GM23338 (cell line): ENCODE results near the gene DYNC1LI2.

ENCODE experiments used
- EZH2phosphoT487 ChIP-seq: fragments of 200-600 bp; sonication (generic); IDR thresholded peaks from one replicate; pipeline ENCODE4 v1.8.1; 2018; ENCODE audit warnings: antibody characterized with exemption; ENCODE audit not compliant: unreplicated experiment
- ZNF331 ChIP-seq: fragments of 250-450 bp; sonication (Bioruptor Pico); IDR thresholded peaks from 2 replicates; pipeline ENCODE4 v1.5.0; 2020; ENCODE audit warnings: low read depth, mild to moderate bottlenecking, moderate library complexity
- TF ChIP-seq, protein P1 (sequence below), 2 experiments: fragments of 200-600 bp in 1 of 2; sonication (generic) in 1 of 2; conservative IDR thresholded peaks; 2 replicates each; pipeline versions ENCODE4 v1.5.1 to v1.6.1; 2016 to 2017; ENCODE audit warnings: antibody characterized with exemption in 2 of 2, low read depth in 2 of 2, mild to moderate bottlenecking in 2 of 2, moderate library complexity in 1 of 2

DNA sequence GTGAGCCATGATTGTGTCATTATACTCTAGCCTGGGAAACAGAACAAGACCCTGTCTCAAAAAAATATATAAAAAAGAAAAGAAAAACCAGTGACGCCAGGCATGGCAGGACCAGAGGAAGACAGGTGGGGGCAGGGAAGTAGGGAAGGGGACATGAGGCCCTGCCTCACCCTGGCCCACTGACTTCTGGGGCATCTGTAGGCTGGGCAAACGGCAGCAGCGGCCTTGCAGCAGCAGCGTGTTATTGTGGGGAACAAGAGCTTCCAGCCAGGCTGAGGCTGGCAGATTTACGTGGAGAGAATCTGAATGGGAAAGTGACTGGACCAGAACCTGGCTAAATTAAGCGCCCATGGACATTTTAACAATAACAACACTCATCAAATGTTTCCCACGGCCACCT lies 74.2 kb downstream of the DYNC1LI2 start:
- TF ChIP-seq, protein P1, sequence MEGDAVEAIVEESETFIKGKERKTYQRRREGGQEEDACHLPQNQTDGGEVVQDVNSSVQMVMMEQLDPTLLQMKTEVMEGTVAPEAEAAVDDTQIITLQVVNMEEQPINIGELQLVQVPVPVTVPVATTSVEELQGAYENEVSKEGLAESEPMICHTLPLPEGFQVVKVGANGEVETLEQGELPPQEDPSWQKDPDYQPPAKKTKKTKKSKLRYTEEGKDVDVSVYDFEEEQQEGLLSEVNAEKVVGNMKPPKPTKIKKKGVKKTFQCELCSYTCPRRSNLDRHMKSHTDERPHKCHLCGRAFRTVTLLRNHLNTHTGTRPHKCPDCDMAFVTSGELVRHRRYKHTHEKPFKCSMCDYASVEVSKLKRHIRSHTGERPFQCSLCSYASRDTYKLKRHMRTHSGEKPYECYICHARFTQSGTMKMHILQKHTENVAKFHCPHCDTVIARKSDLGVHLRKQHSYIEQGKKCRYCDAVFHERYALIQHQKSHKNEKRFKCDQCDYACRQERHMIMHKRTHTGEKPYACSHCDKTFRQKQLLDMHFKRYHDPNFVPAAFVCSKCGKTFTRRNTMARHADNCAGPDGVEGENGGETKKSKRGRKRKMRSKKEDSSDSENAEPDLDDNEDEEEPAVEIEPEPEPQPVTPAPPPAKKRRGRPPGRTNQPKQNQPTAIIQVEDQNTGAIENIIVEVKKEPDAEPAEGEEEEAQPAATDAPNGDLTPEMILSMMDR (conservative IDR thresholded peaks at IDR 0.05; ENCODE audit: low read depth in 2 of 2): no peak
- TF ChIP-seq ZNF331 (CRISPR knock-in tag) (no peak), EZH2phosphoT487 (no peak)
